Stimulated activated CD8-positive, alpha-beta memory T cell treated with anti-CD3 and anti-CD28 coated beads, Interleukin-2, amount 100 ng/mL, for 48 hours (primary cell): ENCODE results near the gene AKR1C1.
"Not testable (repeated sequence)": the region's sequence is repeated elsewhere in the genome, so short reads cannot be mapped to it uniquely, and the experiment has no call there.

Source experiments
- DNase-seq, 2 donors: peaks; one replicate each; pipeline ENCODE4 v3.0.0-alpha.2; 2020; ENCODE audit warnings: low read depth in 2 of 2

Gene AKR1C1

GRCh38 chr10:4983615-4984216, 20.5 kb downstream of the AKR1C1 start:
- no peak for DNase-seq

GRCh38 chr10:4984223-4984622, 21.0 kb downstream of the AKR1C1 start:
- DNase-seq = no peak

- no peak for DNase-seq
Measured at GRCh38 chr10:4984971-4985594, 21.9 kb downstream of the AKR1C1 start.

GRCh38 chr10:4988000-4988641, 24.9 kb downstream of the AKR1C1 start:
- DNase-seq = not testable (repeated sequence)

DNA sequence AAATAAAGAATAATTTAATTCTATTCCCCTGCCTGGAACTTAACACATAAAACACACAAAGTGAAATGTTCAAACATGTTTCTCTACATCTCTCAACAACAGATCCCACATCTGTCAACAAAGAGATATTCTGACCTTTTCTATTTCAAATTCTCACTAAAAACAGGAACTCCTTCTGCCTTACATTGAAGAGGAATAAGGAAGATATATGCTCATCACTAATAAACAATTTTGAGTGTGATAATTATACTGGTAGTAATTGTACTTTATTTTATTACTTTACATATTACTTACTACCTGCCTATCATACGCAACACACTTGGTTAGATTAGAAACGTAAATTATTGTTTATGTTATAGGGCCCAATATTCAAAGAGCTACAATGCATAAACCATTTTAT, 27.0 kb downstream of the AKR1C1 start:
- DNase-seq = no peak

GRCh38 chr10:4991463-4991862, 28.2 kb downstream of the AKR1C1 start:
- DNase-seq = not testable (repeated sequence)

DNA sequence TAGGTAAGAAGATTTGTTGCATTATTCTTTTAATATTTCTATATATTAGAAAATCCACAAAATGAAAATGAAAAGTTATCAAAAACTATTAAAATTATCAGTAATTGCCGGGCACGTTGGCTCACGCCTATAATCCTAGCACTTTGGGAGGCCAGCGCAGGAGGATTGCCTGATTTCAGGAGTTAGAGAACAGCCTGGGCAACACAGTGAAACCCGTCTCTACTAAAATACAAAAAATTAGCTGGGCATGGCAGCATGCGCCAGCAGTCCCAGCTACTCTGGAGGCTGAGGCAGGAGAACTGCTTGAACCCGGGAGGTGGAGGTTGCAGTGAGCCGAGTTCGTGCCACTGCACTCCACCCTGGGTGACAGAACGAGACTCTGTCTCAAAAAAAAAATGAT, 29.3 kb downstream of the AKR1C1 start:
- DNase-seq = not testable (repeated sequence)

GRCh38 chr10:4994260-4994659, 31.0 kb downstream of the AKR1C1 start:
- not testable (repeated sequence) for DNase-seq

GRCh38 chr10:4998671-4999070, 35.5 kb downstream of the AKR1C1 start:
- DNase-seq = no peak

- DNase-seq = no peak
Measured at GRCh38 chr10:5002013-5002727, 39.0 kb downstream of the AKR1C1 start.

DNA sequence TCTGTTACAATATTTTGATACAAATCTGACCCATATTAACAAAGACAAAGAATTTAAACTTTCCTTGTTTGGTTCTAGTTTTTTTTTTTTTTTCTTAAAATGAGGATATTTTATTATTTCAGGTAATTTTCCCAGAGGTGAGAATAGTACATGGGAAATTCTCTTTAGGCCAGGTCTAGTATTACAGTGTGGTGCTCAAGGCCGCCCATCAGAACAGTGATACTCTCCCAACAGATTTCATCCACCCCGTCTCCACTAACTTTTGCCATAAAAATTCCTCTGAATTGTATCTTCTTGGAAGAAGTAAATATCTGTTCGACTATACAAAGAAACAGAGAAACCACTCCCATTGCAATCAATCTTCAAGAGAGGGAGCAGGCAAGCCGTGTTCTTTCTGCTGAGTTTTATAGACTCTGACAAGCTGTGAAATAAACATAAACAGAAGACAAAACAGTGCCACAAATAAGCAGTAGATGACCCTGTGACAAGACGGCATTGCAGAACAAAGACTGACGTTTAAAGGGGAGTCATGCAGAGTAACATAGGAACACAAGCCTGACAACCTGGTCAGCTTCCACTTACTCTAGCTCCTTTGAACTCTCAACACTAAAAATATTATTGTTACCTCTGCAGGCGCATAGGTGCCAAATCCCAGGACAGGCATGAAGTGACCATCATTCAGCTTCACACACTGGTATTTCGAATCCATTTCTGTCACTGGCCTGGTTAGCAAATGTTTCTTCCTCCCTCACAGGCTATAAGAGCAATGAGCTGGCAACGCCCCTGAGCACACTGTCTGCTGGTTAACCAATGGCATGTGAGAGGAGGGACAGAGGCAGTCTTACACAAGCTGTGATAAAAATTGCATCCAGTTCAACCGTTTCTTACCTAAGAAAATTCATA, 40.2 kb downstream of the AKR1C1 start, which contains the start of gene AKR1C2:
Gene AKR1C2 (minus strand): TSS at position 731 of the 903 bp plus-strand sequence. CDS start 22 bp downstream, at position 709.
- not testable (repeated sequence) for DNase-seq

DNA sequence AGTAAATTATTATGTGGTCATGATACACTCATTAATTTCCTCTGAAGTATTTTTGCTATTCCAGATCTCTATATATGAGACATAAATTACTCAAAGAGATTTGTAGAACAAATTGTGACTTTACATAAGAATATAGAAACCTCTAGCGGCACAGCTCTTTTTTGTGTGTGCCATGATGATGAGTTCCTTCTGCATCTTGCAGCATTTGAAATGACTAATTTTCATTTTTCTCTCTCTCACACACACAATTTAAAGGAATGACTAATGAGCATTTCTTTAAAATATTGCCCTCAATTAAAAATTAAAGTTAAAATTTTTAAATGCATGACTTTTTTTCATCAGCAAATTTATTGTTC, 40.8 kb downstream of the AKR1C1 start:
- DNase-seq = not testable (repeated sequence)

GRCh38 chr10:5004501-5004900, 41.3 kb downstream of the AKR1C1 start:
- DNase-seq = not testable (repeated sequence)

DNA sequence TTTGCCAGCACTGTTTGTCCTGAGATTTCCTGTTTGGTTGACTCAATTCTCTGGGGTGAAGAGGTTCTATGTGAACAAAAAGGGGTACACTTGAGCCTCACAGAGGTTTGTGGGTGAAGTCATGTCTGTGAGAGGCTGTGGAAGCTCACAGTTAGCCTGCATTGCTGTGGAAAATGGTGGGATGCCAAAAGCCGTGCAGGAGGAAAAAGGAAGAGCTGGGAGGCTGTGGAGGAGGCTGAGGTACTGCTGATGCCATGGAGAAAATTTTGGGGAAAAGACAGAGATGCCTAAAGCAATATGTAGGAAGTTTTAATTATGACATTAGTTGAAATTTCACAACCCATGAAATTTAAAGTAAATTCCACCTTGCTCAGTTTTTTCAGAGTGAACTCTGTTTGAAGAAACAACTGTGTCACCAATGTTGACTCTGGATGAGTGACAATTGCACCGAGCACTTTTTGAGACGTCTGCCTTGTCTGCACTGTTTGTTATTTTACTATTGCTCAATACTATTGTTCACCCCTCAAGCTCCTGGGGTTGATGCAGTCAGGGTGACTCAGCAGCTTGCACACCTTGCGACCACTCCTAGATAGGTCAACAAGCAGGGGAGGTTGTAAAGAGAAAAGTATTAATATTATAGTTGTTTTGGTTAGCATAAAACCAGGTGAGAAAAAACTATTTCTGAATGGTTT, 45.8 kb downstream of the AKR1C1 start:
- not testable (repeated sequence) for DNase-seq

GRCh38 chr10:5010043-5010442, 46.8 kb downstream of the AKR1C1 start:
- DNase-seq = not testable (repeated sequence)

GRCh38 chr10:5011392-5011791, 48.2 kb downstream of the AKR1C1 start:
- not testable (repeated sequence) for DNase-seq

DNA sequence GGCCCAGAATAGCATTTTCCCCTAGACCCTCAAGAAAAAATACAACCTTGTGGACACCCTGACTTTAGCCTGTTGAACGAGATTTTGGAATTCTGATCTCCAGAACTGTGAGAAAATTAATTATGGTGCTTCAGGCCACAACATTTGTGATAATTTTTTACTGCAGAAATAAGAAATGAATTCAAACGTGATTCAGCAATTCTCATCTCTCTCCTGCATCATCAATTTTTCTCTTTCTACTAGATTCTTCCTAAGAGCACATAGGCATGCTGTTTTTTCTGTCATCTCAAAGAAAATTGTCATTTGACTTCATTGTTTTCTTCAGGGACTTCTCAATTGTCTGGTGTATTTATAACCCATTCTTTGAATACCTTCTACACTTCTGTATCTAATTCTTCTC, 49.4 kb downstream of the AKR1C1 start:
- DNase-seq = no peak

DNA sequence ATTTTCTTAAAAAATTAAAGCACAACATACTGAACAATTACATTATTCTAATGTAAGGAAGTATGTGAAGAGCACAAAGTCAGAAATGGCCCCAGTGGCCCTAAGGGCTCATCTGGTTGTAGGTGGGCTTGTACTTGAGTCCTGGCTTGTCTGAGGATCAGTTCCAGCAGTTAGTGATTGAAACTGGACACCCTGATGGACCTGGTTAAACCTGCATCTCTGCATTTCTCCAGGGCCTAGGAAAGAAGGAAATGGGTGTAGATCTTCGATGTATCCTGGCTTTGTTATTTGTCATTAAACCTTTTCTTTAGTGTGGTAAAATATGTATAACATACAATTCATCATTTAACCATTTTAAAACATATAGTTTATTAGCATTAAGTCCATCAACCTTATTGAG, 50.2 kb downstream of the AKR1C1 start:
- no peak for DNase-seq

DNA sequence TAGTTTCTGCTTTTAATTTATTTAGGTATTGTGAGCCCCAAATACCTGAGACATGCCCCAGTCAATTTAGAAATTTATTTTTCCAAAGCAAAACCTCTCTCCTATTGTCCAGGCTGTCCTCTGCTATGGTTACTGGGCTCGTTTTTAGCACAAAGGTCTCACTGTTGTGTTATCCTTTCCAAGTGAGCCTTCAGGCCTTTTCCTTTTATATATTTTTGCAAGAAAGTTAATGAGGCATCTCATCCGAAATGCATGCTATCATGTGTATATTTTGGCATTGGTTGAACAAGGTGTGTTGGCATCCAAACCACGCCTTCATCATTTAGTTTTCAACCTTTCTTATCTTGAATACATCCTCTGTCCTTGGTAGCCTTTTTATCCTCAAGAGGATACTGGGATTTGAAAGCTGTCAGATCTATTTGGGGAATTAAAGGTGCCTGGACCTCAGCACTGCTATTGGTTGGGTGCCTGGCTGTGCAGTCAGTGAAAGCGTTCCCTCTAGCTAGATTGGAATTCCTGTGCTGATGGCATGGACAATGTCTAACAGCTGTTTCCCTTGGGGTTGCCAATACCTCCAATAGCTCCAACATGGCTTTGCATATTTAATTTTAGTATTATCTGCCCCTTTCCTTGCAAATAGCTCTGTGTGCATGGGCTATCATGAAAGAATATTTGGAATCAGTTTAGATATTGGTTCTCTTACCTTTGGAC, 51.1 kb downstream of the AKR1C1 start:
- DNase-seq = not testable (repeated sequence)

GRCh38 chr10:5014936-5015335, 51.7 kb downstream of the AKR1C1 start:
- no peak for DNase-seq
